Activated CD4-positive, alpha-beta memory T cell treated with anti-CD3 and anti-CD28 coated beads for 36 hours (primary cell): ENCODE data around the gene EEIG2. TPM values are rescaled to one million over a fixed set of nuclear protein-coding genes. Genes with fewer than 3 reads are reported as not detected.

ENCODE experiments used
- CTCF ChIA-PET: fragments of 350-600 bp; sonication (Branson Sonifier 250); formaldehyde crosslinking; loops from one replicate; lab custom pipeline; 2021; ENCODE audit warnings: antibody characterized with exemption, inconsistent platforms; lab: Charles Lee
- POLR2A ChIA-PET: fragments of 350-600 bp; sonication (Branson Sonifier 250); formaldehyde crosslinking; loops from one replicate; lab custom pipeline; 2021; ENCODE audit warnings: antibody characterized with exemption; lab: Charles Lee
- DNase-seq: peaks from one replicate; pipeline ENCODE4 v3.0.0-alpha.2; 2020
- H3K27ac Mint-ChIP-seq: one replicate; pipeline ENCODE4 v1.8.0; 2021; ENCODE audit warnings: mixed read lengths
- H3K27me3 Mint-ChIP-seq: one replicate; pipeline ENCODE4 v1.8.0; 2021; ENCODE audit warnings: mixed read lengths
- H3K36me3 Mint-ChIP-seq: one replicate; pipeline ENCODE4 v1.8.0; 2021; ENCODE audit warnings: mixed read lengths
- H3K4me1 Mint-ChIP-seq: one replicate; pipeline ENCODE4 v1.8.0; 2021; ENCODE audit warnings: low read depth, mixed read lengths
- H3K4me3 Mint-ChIP-seq: one replicate; pipeline ENCODE4 v1.8.0; 2021; ENCODE audit warnings: mild to moderate bottlenecking, mixed read lengths
- H3K9me3 Mint-ChIP-seq: one replicate; pipeline ENCODE4 v1.8.0; 2021; ENCODE audit warnings: mixed read lengths
- intact Hi-C: fragments of 100-400 bp; cut with micrococcal nuclease; formaldehyde crosslinking; loops from one replicate; pipeline ENCODE4 v1.15.1; 2023
- total RNA-seq, 2 experiments: library from RNA; stranded (reverse); gene quantifications; one replicate each; pipeline ENCODE4 v1.2.3, GENCODE V29; 2021

The EEIG2 gene
- total RNA-seq, 2 experiments from 2014 or later, result 8.4 to 8.7 TPM

DNA sequence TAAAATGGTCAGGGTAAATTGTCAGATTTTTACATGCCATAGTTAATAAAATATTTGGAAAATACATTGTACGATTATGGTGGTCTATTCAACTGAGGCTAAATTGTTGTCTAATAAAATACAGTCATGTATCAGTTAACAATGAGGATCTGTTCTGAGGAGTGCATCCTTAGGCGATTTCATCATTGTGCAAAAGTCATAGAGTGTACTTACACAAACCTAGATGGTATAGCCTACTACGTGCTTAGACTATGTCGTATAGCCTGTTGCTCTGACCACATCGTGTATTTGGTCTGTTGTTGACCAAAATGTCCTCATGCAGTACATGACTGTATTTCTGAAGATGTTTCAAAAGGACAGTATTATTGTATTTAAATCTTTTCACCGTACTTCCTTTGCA is 5.2 kb downstream of the EEIG2 start:
- DNase-seq, result no peak
- intact Hi-C loops, result loop anchor here (10.0 kb wide), 1 partner anchor 630 kb away; no protein-coding TSS in a partner anchor
- peaks cover 28% of the 10 kb centered on the region for H3K4me1 Mint-ChIP-seq
- H3K27me3 Mint-ChIP-seq, result no peaks in the 10 kb centered on the region
- H3K36me3 Mint-ChIP-seq, result no peaks in the 10 kb centered on the region
- no peaks in the 10 kb centered on the region for H3K9me3 Mint-ChIP-seq
- H3K27ac Mint-ChIP-seq, result no peak overlapping the region
- ChIA-PET CTCF (no interaction called here), POLR2A (no interaction called here)
- H3K4me3 Mint-ChIP-seq, result no peak overlapping the region

DNA sequence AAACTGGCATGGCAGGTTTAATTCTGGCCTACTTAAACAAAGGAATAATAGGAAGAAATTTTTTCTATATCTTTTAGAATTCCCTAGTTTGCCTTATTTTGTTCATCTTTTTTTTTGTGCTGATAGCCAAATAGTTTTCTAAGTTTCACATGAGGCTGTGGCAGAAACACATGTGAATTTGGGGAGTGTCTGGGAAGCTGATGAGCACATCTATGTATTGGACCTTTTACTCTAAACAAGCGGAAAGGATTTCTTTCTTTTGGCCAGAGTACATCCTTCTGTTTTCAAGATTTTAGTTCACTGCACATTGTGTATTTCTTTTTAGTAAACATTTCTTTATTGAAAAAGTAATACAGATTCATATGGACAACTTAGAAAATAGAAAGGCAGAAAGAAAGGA is 5.6 kb downstream of the EEIG2 start:
- Mint-ChIP-seq H3K36me3 (no peaks in the 10 kb centered on the region), H3K27ac (no peak overlapping the region), H3K4me3 (no peak overlapping the region), H3K4me1 (peaks cover 28% of the 10 kb centered on the region), H3K9me3 (no peaks in the 10 kb centered on the region), H3K27me3 (no peaks in the 10 kb centered on the region)
- intact Hi-C loops, result loop anchor here (10.0 kb wide), 1 partner anchor 631 kb away; no protein-coding TSS in a partner anchor
- ChIA-PET CTCF (no interaction called here), POLR2A (no interaction called here)
- DNase-seq, result no peak

DNA sequence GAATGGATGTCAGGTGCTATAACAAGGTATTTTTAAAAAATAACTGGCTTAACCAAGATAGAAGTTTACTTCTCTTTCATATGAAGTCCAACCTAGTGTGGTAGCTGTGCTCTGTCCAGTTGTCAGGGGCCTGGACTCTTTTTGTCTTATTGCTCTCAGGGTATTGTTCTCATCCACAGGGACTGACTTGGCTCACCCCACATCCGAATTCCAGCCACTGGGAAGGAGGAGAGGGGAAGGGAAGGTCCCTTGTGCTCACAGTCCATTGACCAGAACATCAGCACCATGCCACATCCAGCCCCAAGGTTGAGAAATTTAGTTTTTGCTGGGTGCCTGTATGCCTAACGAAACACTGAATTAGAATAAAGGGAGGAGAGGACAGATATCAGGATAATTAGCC is 8.7 kb downstream of the EEIG2 start:
- Mint-ChIP-seq H3K4me3 (no peak overlapping the region), H3K27me3 (no peaks in the 10 kb centered on the region), H3K9me3 (peaks cover 2% of the 10 kb centered on the region), H3K36me3 (no peaks in the 10 kb centered on the region), H3K4me1 (peaks cover 8% of the 10 kb centered on the region), H3K27ac (no peak overlapping the region)
- POLR2A ChIA-PET, result no interaction called here
- CTCF ChIA-PET, result interaction anchor here (2.8 to 4.3 kb wide), 2 partner anchors 58 to 75 kb away, joined by 15 to 28 read pairs; no protein-coding TSS in a partner anchor
- DNase-seq, result no peak
- intact Hi-C loops, result loop anchor here (10.0 kb wide), 1 partner anchor 634 kb away; no protein-coding TSS in a partner anchor

DNA sequence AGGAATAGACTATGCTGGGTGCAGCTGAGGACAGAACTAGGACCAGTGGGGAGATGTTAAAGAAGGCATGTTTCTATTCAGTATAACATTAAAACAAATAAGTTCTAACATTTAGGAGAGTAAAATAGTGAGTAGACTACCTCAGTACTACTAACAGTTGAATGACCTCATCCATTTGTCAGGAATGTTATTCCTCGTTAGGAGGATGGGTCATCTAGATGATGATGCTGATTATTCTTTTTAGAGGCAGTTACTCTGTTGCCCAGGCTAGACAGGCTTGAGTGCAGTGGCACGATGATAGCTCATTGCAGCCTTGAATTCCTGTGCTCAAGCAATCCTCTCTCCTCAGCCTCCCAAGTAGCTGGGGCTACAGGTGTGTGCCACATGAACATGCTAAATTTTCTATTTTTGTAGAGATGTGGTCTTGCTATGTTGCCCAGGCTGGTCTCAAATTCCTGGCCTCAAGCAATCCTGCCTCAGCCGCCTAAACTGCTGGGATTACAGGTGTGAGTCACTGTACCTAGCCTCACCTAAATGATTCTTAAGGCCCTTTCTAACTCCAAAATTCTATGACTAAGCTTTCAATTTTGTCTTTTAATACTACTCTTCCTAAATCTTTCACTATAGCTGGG is 9.3 kb downstream of the EEIG2 start:
- Mint-ChIP-seq H3K27me3 (no peaks in the 10 kb centered on the region), H3K27ac (no peak overlapping the region), H3K36me3 (no peaks in the 10 kb centered on the region), H3K9me3 (peaks cover 2% of the 10 kb centered on the region), H3K4me3 (no peak overlapping the region), H3K4me1 (peaks cover 2% of the 10 kb centered on the region)
- DNase-seq, result no peak
- ChIA-PET POLR2A (interaction anchor here (0.6 to 0.9 kb wide), 2 partner anchors 123 to 250 kb away, joined by 3 to 5 read pairs; partner anchors contain the start of gene PRPF38B), CTCF (interaction anchor here (0.6 to 4.3 kb wide), 10 partner anchors 9 to 77 kb away, joined by 3 to 30 read pairs (median 5); partner anchors contain the start of gene EEIG2)
- intact Hi-C loops, result loop anchor here (10.0 kb wide), 1 partner anchor 634 kb away; no protein-coding TSS in a partner anchor

DNA sequence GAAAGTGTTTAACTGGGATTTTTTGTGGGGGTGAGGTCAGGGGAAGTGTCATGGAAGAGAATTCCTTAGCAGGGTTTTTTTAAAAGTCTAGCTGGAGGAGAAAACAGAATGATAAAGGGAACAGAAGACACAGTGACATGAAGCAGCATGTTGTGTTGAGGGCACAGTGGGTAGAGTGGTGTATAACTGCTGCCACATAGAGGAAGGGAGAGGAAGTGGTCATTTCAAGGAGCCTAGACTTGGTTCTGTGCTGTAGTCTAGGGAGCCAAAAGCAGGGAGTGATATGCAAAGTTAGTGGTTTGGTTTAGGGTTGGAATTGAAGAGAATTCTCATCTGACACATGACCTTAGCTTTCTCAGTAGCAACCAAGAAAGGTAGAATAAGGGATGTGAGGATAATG is 10.2 kb downstream of the EEIG2 start:
- no peak overlapping the region for H3K4me3 Mint-ChIP-seq
- H3K9me3 Mint-ChIP-seq, result peaks cover 2% of the 10 kb centered on the region
- no peak overlapping the region for H3K27ac Mint-ChIP-seq
- ChIA-PET CTCF (interaction anchor here (0.7 to 4.3 kb wide), 10 partner anchors 10 to 76 kb away, joined by 3 to 30 read pairs (median 6); partner anchors contain the start of gene EEIG2), POLR2A (interaction anchor here (0.9 kb wide), 1 partner anchor 122 kb away, joined by 3 read pairs; the partner anchor contains the start of gene PRPF38B)
- H3K4me1 Mint-ChIP-seq, result no peaks in the 10 kb centered on the region
- no peaks in the 10 kb centered on the region for H3K36me3 Mint-ChIP-seq
- DNase-seq, result peak; percentile 37
- intact Hi-C loops, result no loop called here
- no peaks in the 10 kb centered on the region for H3K27me3 Mint-ChIP-seq

DNA sequence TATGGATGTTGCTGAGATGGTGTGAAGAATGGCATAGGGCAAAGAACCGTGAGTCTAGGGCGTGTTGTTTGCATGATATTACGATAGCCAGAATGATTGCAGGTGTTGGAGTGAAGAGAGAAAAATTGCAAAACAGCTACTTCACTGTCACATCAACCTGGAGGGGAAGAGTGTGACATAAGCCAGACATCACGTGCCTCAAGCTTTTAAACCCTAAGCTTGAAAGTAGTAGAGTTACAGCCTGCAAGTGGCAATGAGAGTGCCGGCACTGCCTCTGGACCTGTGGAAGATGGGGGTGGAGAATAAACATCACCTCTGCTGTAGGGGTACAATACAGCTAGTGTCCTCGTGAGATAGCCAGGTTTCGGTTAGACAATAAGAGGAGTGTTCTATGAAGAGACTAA is 11.1 kb downstream of the EEIG2 start:
- Mint-ChIP-seq H3K27me3 (no peaks in the 10 kb centered on the region), H3K9me3 (peaks cover 2% of the 10 kb centered on the region), H3K27ac (no peak overlapping the region), H3K36me3 (peaks cover 3% of the 10 kb centered on the region), H3K4me3 (no peak overlapping the region), H3K4me1 (peaks cover 6% of the 10 kb centered on the region)
- POLR2A ChIA-PET, result no interaction called here
- no peak for DNase-seq
- CTCF ChIA-PET, result interaction anchor here (1.3 to 4.3 kb wide), 6 partner anchors 11 to 75 kb away, joined by 5 to 30 read pairs (median 12); partner anchors contain the start of gene EEIG2
- intact Hi-C loops, result no loop called here

DNA sequence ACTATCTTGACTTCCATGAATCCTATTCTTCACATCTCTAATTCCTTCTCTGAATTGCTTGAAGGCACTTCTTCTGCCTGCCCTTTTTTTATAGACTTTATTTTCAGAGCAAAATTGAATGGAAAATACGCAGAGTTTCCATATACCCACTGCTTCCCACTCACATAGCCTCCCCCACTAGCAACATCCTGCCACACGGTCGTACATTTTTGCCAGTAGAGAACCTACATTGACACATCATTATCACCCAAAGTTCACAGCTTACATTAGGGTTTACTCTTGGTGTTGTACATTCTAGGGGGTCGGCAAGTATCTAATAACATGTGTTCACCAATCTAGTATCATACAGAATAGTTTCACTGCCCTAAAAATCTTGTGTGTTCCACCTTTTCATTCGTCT is 12.3 kb downstream of the EEIG2 start:
- Mint-ChIP-seq H3K27ac (no peak overlapping the region), H3K27me3 (no peaks in the 10 kb centered on the region), H3K4me1 (peaks cover 6% of the 10 kb centered on the region), H3K36me3 (peaks cover 3% of the 10 kb centered on the region), H3K9me3 (peaks cover 2% of the 10 kb centered on the region), H3K4me3 (no peak overlapping the region)
- no peak for DNase-seq
- ChIA-PET CTCF (no interaction called here), POLR2A (no interaction called here)
- intact Hi-C loops, result loop anchor here (2.0 kb wide), 1 partner anchor 17 kb away; no protein-coding TSS in a partner anchor

DNA sequence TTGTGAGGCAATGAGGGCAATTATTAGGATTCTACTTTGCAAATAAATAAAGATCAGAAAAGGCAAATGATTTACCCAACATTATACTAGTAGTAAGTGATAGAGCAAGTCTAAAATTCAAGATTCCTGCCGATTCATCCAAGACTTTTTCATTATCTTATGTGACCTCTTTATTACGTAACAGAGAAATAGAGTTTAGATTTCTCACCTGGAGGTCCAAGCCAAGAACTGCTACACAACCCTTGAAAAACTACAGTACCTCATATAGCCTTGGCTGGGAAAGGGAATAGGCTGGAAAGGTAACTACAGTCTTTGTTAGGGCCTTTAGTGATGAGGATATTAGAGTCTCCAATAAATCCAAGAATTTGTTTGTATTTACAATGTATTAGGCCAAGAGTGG is 13.3 kb downstream of the EEIG2 start:
- intact Hi-C loops, result loop anchor here (2.0 kb wide), 1 partner anchor 16 kb away; no protein-coding TSS in a partner anchor
- Mint-ChIP-seq H3K4me1 (peaks cover 6% of the 10 kb centered on the region), H3K9me3 (peaks cover 2% of the 10 kb centered on the region), H3K36me3 (peaks cover 3% of the 10 kb centered on the region), H3K27ac (no peak overlapping the region), H3K27me3 (no peaks in the 10 kb centered on the region), H3K4me3 (no peak overlapping the region)
- POLR2A ChIA-PET, result no interaction called here
- no peak for DNase-seq
- CTCF ChIA-PET, result no interaction called here

DNA sequence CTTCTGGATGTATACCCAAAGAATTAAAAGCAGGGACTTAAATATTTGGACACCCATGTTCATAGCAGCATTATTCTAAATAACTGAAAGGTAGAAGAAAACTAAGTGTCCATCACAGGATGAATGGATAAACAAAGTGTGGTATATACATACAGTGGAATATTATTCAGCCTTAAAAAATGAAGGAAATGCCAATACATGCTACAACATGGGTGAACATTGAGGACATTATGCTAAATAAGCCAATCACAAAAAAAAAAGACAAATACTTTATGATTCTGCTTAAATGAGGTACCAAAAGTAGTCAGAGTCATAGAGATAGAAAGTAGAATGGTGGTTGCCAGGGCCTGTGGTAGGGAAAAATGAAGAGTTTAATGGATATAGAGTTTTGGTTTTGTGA is 14.1 kb downstream of the EEIG2 start:
- H3K36me3 Mint-ChIP-seq, result peaks cover 5% of the 10 kb centered on the region
- intact Hi-C loops, result no loop called here
- POLR2A ChIA-PET, result no interaction called here

DNA sequence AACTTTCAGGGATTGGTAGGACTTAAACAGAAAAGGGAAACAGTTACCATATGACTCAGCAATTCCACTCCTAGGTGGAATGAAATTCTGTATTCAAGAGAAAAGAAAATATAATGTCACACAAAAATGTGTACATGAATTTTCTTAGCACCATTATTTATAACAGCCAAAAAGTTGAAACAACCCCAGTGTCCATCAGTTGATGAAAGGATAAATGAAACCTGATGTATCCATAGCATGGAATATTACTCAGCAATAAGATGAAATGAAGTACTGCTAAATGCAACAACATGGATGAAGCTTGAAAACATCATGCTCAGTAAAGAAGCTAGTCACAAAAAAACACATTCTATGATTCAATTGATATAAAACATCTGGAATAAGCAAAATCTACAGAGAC is 15.5 kb downstream of the EEIG2 start:
- no peak for DNase-seq

More for the DNA sequence above, 14.1 kb downstream of the EEIG2 start:
- H3K4me3 Mint-ChIP-seq, result no peak overlapping the region
- H3K27ac Mint-ChIP-seq, result no peak overlapping the region
- CTCF ChIA-PET, result no interaction called here
- H3K9me3 Mint-ChIP-seq, result peaks cover 5% of the 10 kb centered on the region
- peaks cover 6% of the 10 kb centered on the region for H3K4me1 Mint-ChIP-seq
- no peak for DNase-seq
- H3K27me3 Mint-ChIP-seq, result no peaks in the 10 kb centered on the region

DNA sequence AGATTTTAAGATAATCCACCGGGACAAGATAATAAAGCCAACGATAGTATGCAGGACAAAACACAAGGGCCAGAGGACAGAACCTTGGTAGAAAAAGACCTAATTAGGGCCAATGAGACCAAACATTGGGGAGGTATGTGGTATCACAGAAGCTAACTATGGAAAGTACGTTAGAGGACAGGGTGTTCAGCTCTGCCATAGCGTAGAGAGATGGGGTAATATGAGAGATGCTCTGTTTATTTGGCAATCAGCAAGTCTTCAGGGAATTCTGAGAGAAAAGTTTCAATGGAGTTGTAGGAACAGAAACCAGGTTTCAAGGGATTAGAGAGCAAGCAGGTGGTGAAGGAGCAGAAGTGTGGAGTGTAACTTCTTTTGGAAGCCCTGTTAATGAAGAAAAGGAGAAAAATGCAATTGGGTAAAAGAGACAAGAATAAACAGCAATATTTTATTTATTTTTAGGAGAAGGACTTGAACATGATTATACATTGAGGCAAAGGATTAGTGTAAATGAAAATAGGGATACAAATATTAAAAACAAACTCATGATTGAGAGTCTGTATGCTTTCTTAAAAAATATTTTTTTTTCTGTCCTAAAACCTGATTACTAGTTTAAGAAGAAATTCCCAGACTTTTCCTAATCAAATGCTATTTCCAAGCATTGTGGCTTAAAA is 24.0 kb downstream of the EEIG2 start:
- DNase-seq, result no peak
- ChIA-PET CTCF (interaction anchor here (1.5 kb wide), 1 partner anchor 22 kb away, joined by 5 read pairs; no protein-coding TSS in a partner anchor), POLR2A (no interaction called here)
- Mint-ChIP-seq H3K4me3 (no peak overlapping the region), H3K4me1 (peaks cover 30% of the 10 kb centered on the region), H3K27me3 (no peaks in the 10 kb centered on the region), H3K9me3 (peaks cover 17% of the 10 kb centered on the region), H3K36me3 (peaks cover 2% of the 10 kb centered on the region), H3K27ac (no peak overlapping the region)
- intact Hi-C loops, result no loop called here

More for the DNA sequence above, 15.5 kb downstream of the EEIG2 start:
- POLR2A ChIA-PET, result no interaction called here
- no peak overlapping the region for H3K27ac Mint-ChIP-seq
- CTCF ChIA-PET, result interaction anchor here (0.6 to 1.5 kb wide), 4 partner anchors 15 to 69 kb away, joined by 3 to 4 read pairs (median 3); partner anchors contain the start of gene EEIG2
- intact Hi-C loops, result no loop called here
- H3K4me3 Mint-ChIP-seq, result no peak overlapping the region
- no peaks in the 10 kb centered on the region for H3K27me3 Mint-ChIP-seq
- H3K36me3 Mint-ChIP-seq, result peaks cover 5% of the 10 kb centered on the region
- peaks cover 6% of the 10 kb centered on the region for H3K4me1 Mint-ChIP-seq
- H3K9me3 Mint-ChIP-seq, result peaks cover 10% of the 10 kb centered on the region

DNA sequence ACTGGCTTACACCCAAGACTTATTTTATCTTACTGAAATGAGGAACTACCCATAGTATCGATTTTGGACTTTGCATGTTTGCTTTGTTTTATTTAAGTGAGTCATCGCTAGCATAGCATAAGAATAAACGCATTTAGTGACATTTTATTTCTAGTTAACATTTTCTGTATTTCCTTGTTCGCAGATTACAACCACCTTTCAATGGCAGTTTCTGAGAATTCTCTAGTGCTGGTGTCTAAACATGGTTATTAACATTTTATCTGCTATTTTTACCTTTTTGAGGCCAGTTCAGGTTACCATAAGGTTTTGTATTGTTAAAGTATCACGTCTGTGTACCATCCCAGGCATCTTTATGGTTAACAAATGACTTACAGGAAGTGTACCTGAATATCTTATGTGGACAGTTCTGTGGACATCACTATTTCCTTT is 24.5 kb downstream of the EEIG2 start:
- no peak for DNase-seq
- peaks cover 36% of the 10 kb centered on the region for H3K4me1 Mint-ChIP-seq
- H3K4me3 Mint-ChIP-seq, result no peak overlapping the region
- ChIA-PET CTCF (interaction anchor here (1.0 to 3.1 kb wide), 3 partner anchors 14 to 73 kb away, joined by 3 to 10 read pairs (median 9); no protein-coding TSS in a partner anchor), POLR2A (interaction anchor here (1.2 kb wide), 1 partner anchor 76 kb away, joined by 3 read pairs; the partner anchor contains the start of gene HENMT1)
- no peak overlapping the region for H3K27ac Mint-ChIP-seq
- H3K27me3 Mint-ChIP-seq, result no peaks in the 10 kb centered on the region
- peaks cover 17% of the 10 kb centered on the region for H3K9me3 Mint-ChIP-seq
- H3K36me3 Mint-ChIP-seq, result peaks cover 2% of the 10 kb centered on the region
- intact Hi-C loops, result no loop called here
